Brain microvascular endothelial cell (primary cell): ENCODE results near the gene MPC2.

Experiments
- DNase-seq: peaks from one replicate; pipeline ENCODE4 v3.0.0-alpha.2; 2020
- H3K27ac ChIP-seq: fragments of 250-450 bp; sonication (Bioruptor Pico); 2 replicates; pipeline ENCODE4 v1.5.1; 2020; ENCODE audit warnings: mild to moderate bottlenecking, moderate library complexity
- H3K27me3 ChIP-seq: fragments of 250-450 bp; sonication (Bioruptor Pico); replicated peaks from 2 replicates; pipeline ENCODE4 v1.5.1; 2020; ENCODE audit warnings: mild to moderate bottlenecking
- H3K36me3 ChIP-seq: fragments of 250-450 bp; sonication (Bioruptor Pico); replicated peaks from 2 replicates; pipeline ENCODE4 v1.5.1; 2020; ENCODE audit warnings: mild to moderate bottlenecking
- H3K4me3 ChIP-seq: 2 replicates; pipeline ENCODE4 v1.5.1; 2011; ENCODE audit warnings: low read depth, mild to moderate bottlenecking, control low read depth, low read length, moderate library complexity
- in situ Hi-C: cut with HindIII; loops from 2 replicates; pipeline ENCODE4 v1.10.0; 2017; ENCODE audit warnings: low sequenced_read_pairs, low pct_ligation_motif_present
- TF ChIP-seq, protein P1 (sequence below): IDR thresholded peaks from 2 replicates; pipeline ENCODE4 v1.5.1; 2011; ENCODE audit warnings: low read depth, mild to moderate bottlenecking, moderate library complexity, low read length, control low read depth, inconsistent platforms; ENCODE audit errors: missing control alignments

The MPC2 gene

DNA sequence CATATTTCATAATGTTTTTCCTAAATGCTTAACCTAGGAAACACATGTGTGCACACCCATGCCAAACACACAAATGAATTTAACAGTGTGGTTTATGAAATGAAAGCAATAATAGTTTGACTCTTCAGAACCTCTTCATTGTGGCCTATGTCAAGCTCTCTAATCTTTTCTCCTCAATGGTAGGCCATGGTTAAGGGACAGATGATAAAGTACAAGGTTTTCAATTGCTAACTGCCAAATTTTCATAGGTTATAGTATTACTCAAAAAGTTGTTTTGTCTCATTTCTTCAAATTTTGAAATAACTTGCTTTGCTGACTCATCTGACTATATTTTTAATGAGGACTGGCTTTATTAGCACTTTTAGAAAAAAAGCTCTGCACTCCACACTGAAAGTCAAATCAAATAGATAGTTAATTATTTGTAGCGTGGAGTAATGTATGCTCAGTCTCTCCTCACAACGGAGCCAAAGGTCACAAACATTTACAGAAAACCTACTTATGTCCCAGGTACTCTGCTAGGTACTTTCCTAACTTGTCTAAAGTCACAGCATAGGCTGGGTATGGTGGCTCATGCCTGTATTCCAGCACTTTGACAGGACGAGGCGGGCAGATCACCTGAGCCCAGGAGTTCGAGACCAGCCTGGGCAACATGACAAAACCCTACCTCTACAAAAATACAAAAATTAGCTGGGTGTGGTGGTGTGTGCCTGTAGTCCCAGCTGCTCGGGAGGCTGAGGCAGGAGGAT, 19.9 kb downstream of the MPC2 start:
- Histone ChIP-seq H3K36me3 (no peaks in the 10 kb centered on the region), H3K27me3 (no peaks in the 10 kb centered on the region), H3K27ac (no peak overlapping the region), H3K4me3 (no peak overlapping the region)
- in situ Hi-C loops = no loop called here
- DNase-seq = no peak
- TF ChIP-seq, protein P1, sequence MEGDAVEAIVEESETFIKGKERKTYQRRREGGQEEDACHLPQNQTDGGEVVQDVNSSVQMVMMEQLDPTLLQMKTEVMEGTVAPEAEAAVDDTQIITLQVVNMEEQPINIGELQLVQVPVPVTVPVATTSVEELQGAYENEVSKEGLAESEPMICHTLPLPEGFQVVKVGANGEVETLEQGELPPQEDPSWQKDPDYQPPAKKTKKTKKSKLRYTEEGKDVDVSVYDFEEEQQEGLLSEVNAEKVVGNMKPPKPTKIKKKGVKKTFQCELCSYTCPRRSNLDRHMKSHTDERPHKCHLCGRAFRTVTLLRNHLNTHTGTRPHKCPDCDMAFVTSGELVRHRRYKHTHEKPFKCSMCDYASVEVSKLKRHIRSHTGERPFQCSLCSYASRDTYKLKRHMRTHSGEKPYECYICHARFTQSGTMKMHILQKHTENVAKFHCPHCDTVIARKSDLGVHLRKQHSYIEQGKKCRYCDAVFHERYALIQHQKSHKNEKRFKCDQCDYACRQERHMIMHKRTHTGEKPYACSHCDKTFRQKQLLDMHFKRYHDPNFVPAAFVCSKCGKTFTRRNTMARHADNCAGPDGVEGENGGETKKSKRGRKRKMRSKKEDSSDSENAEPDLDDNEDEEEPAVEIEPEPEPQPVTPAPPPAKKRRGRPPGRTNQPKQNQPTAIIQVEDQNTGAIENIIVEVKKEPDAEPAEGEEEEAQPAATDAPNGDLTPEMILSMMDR = no peak

DNA sequence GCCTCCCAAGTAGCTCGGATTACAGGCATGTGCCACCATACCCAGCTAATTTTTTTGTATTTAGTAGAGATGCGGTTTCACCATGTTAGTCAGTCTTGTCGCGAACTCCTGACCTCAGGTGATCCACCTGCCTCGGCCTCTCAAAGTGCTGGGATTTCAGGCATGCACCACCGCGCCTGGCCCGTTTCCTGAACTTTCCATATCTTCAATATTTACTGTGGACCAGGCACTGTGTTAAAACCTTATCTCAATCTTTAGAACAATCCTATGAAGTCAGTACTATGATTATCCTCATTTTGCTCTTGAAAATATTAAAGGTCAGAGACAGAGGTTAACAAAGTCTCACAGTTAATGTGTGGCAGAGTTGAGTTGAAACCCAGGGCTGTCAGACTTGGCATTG, 21.3 kb downstream of the MPC2 start:
- no peaks in the 10 kb centered on the region for H3K36me3 ChIP-seq
- in situ Hi-C loops = no loop called here
- H3K4me3 ChIP-seq = no peak overlapping the region
- H3K27ac ChIP-seq = no peak overlapping the region
- TF ChIP-seq, protein P1 = no peak
- no peak for DNase-seq
- no peaks in the 10 kb centered on the region for H3K27me3 ChIP-seq

DNA sequence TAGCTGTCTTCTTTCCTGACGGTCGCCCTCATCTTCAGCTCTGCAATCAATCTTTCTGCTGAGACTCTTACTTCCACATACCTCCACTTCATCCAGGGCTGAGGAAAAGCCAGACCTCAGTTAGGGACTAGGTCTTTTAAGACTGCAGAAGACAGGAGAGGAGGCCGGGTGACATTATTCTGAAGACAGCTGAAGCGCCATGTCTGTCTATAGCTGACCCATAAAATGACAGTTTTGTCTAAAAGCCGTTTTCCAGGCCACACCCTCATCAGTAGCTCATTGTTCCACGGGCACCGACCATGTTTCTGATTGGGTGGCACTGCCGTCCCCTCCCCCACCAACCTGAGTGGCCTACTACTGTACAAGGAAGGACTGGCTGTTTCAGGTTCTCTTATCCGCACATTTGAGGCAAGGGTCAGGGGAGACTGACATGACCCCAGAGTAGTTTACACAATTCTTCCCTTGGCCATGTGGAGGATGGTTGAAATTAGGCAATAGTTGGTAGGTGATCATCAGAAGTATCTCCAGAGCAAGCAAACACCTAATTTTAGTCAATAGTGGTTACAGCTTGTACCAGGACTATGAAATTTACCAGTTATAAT, 22.9 kb downstream of the MPC2 start, which contains the start of gene ADCY10:
TSS of gene ADCY10 (minus strand) at position 240 of the 602 bp plus-strand sequence. CDS start 8,994 bp downstream, outside the sequence.
- TF ChIP-seq, protein P1 = no peak
- H3K27ac ChIP-seq = no peak within 1 kb of the TSS
- no peaks in the 10 kb centered on the region for H3K27me3 ChIP-seq
- H3K4me3 ChIP-seq = no peak within 1 kb of the TSS
- no peaks in the 10 kb centered on the region for H3K36me3 ChIP-seq
- DNase-seq = no peak
- in situ Hi-C loops = no loop called here

DNA sequence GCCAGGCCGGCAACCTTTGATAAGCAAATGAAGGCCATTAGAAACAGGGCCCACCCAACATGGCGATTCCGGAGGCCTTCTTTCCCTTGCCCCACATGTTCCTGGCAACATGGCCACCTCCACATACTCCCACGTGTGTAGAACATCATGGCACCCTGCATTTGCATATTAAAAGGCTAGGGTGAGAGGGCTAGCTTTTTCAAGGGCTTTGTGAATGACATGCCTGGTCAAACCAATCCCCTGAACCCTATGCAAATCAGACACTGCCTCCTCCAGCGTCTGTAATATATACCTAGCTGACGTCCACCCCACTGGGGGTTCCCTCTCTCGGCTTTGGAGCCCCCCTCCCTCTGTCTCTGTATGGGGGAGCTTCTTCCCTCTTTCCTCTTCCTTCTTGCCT, 24.6 kb downstream of the MPC2 start:
- in situ Hi-C loops = no loop called here
- TF ChIP-seq, protein P1 = no peak
- no peaks in the 10 kb centered on the region for H3K27me3 ChIP-seq
- no peak for DNase-seq
- no peaks in the 10 kb centered on the region for H3K36me3 ChIP-seq
- H3K4me3 ChIP-seq = no peak overlapping the region
- no peak overlapping the region for H3K27ac ChIP-seq

GRCh38 chr1:167911413-167911812, 25.5 kb downstream of the MPC2 start:
- no peak for DNase-seq
- TF ChIP-seq, protein P1 = no peak
- no peaks in the 10 kb centered on the region for H3K27me3 ChIP-seq
- in situ Hi-C loops = no loop called here
- no peak overlapping the region for H3K4me3 ChIP-seq
- H3K36me3 ChIP-seq = no peaks in the 10 kb centered on the region
- H3K27ac ChIP-seq = no peak overlapping the region
